ENCODE measurements around the gene HMOX1. TPM values are rescaled to one million over a fixed set of nuclear protein-coding genes. Genes with fewer than 3 reads are reported as not detected.

Gene HMOX1
- total RNA-seq, 1 experiment from 2014 or later, result 26.4 TPM

- Histone ChIP-seq H3K4me2 (ENCODE audit: low read length) (no peak overlapping the region), H3K4me1 (ENCODE audit: control insufficient read depth in 1 of 2, insufficient read depth in 2 of 2, low read length in 2 of 2) (peaks cover 2 to 48% of the 10 kb centered on the region in 2 experiments; a peak in 3 of 4 replicates), H4K20me1 (ENCODE audit: insufficient read depth) (no peaks in the 10 kb centered on the region), H3K9me2 (ENCODE audit: insufficient read depth) (no peaks in the 10 kb centered on the region), H3K27ac (ENCODE audit: low read depth, low read length) (no peak overlapping the region), H3K9ac (ENCODE audit: low read length) (no peak overlapping the region), H3K4me3 (replicated peaks in 1 of 2; ENCODE audit: low read depth in 1 of 2, low read length in 2 of 2) (no peak overlapping the region), H3K36me3 (ENCODE audit: control insufficient read depth in 1 of 2, insufficient read depth in 2 of 2, low read length in 2 of 2) (no peaks in the 10 kb centered on the region), H3K79me2 (ENCODE audit: insufficient read depth, low read length) (no peaks in the 10 kb centered on the region), H3K9me3 (ENCODE audit: control insufficient read depth in 1 of 2, insufficient read depth in 1 of 2, low read depth in 1 of 2, low read length in 2 of 2) (no peaks in the 10 kb centered on the region), H3K27me3 (ENCODE audit: insufficient read depth, low read length) (no peaks in the 10 kb centered on the region), H2AFZ (ENCODE audit: low read depth, low read length, poor library complexity, severe bottlenecking) (no peak overlapping the region)
- ChIA-PET POLR2A (no interaction called here), RAD21 (ENCODE audit: low non-redundant PET in 1 of 2, low total read pairs in 2 of 2, uncharacterized antibody in 2 of 2, unreplicated experiment in 2 of 2) (no interaction called here), CTCF (no interaction called here)
- intact Hi-C loops (cut with micrococcal nuclease), result loop anchor here (5.0 to 10.0 kb wide), 2 partner anchors 124 to 571 kb away; no protein-coding TSS in a partner anchor
- no TSS peak for BruUV-seq (replicated peaks)
- DNase-seq (ENCODE audit: low read depth, low spot score) (no peak), ATAC-seq (no peak)
- no peak for TF ChIP-seq POLR2AphosphoS5 (IDR thresholded peaks at IDR 0.05; ENCODE audit: low read depth, low read length)
- no peak for TF ChIP-seq SP1 (IDR thresholded peaks at IDR 0.05; ENCODE audit: low read depth)
- no peak for TF ChIP-seq CEBPB (IDR thresholded peaks at IDR 0.05; ENCODE audit: low read depth)
- TF ChIP-seq, protein P1, sequence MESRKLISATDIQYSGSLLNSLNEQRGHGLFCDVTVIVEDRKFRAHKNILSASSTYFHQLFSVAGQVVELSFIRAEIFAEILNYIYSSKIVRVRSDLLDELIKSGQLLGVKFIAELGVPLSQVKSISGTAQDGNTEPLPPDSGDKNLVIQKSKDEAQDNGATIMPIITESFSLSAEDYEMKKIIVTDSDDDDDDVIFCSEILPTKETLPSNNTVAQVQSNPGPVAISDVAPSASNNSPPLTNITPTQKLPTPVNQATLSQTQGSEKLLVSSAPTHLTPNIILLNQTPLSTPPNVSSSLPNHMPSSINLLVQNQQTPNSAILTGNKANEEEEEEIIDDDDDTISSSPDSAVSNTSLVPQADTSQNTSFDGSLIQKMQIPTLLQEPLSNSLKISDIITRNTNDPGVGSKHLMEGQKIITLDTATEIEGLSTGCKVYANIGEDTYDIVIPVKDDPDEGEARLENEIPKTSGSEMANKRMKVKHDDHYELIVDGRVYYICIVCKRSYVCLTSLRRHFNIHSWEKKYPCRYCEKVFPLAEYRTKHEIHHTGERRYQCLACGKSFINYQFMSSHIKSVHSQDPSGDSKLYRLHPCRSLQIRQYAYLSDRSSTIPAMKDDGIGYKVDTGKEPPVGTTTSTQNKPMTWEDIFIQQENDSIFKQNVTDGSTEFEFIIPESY (IDR thresholded peaks at IDR 0.05; ENCODE audit: extremely low read depth, insufficient replicate concordance, low read length), result no peak
- TF ChIP-seq TCF7L2 (IDR thresholded peaks at IDR 0.05; ENCODE audit: borderline replicate concordance, extremely low read depth, insufficient read depth, insufficient read length), result no peak
- no peak for TF ChIP-seq FOSL1 (IDR thresholded peaks at IDR 0.05; ENCODE audit: low read depth)
- TF ChIP-seq ATF3 (IDR thresholded peaks at IDR 0.05), result no peak
Observed at GRCh38 chr22:35353318-35353717, 27.6 kb upstream of the HMOX1 start.

GRCh38 chr22:35354068-35354467, 26.8 kb upstream of the HMOX1 start:
- Histone ChIP-seq H2AFZ (ENCODE audit: low read depth, low read length, poor library complexity, severe bottlenecking) (no peak overlapping the region), H3K4me2 (ENCODE audit: low read length) (no peak overlapping the region), H3K27ac (ENCODE audit: low read depth, low read length) (no peak overlapping the region), H3K9me2 (ENCODE audit: insufficient read depth) (no peaks in the 10 kb centered on the region), H3K79me2 (ENCODE audit: insufficient read depth, low read length) (no peaks in the 10 kb centered on the region), H3K9ac (ENCODE audit: low read length) (no peak overlapping the region), H3K27me3 (ENCODE audit: insufficient read depth, low read length) (no peaks in the 10 kb centered on the region), H3K4me3 (replicated peaks in 1 of 2; ENCODE audit: low read depth in 1 of 2, low read length in 2 of 2) (no peak overlapping the region), H3K9me3 (ENCODE audit: control insufficient read depth in 1 of 2, insufficient read depth in 1 of 2, low read depth in 1 of 2, low read length in 2 of 2) (no peaks in the 10 kb centered on the region), H4K20me1 (ENCODE audit: insufficient read depth) (no peaks in the 10 kb centered on the region), H3K36me3 (ENCODE audit: control insufficient read depth in 1 of 2, insufficient read depth in 2 of 2, low read length in 2 of 2) (no peaks in the 10 kb centered on the region), H3K4me1 (ENCODE audit: control insufficient read depth in 1 of 2, insufficient read depth in 2 of 2, low read length in 2 of 2) (peaks cover 2 to 51% of the 10 kb centered on the region in 2 experiments; a peak in 3 of 4 replicates)
- ChIA-PET CTCF (no interaction called here), POLR2A (no interaction called here), RAD21 (ENCODE audit: low non-redundant PET in 1 of 2, low total read pairs in 2 of 2, uncharacterized antibody in 2 of 2, unreplicated experiment in 2 of 2) (no interaction called here)
- BruUV-seq (replicated peaks), result no TSS peak
- no peak for ATAC-seq
- no peak for DNase-seq (ENCODE audit: low read depth, low spot score)
- intact Hi-C loops (cut with micrococcal nuclease), result loop anchor here (5.0 to 10.0 kb wide), 2 partner anchors 123 to 571 kb away; no protein-coding TSS in a partner anchor
- no peak for TF ChIP-seq ZFX (IDR thresholded peaks at IDR 0.05)
- no peak for TF ChIP-seq ATF3 (IDR thresholded peaks at IDR 0.05)
- no peak for TF ChIP-seq FOSL1 (IDR thresholded peaks at IDR 0.05; ENCODE audit: low read depth)
- no peak for TF ChIP-seq CBX3 (IDR thresholded peaks at IDR 0.05; ENCODE audit: low read depth)

All from HCT116 (cell line).